Nephron progenitor cell (in vitro differentiated cells): ENCODE measurements around the gene KMT2D.

Experiments
- DNase-seq: peaks from one replicate; pipeline ENCODE4 v3.0.0; 2021
- H3K27ac Mint-ChIP-seq: 2 replicates; pipeline ENCODE4 v1.8.0; 2021; ENCODE audit warnings: mild to moderate bottlenecking, moderate library complexity, mixed read lengths
- H3K27me3 Mint-ChIP-seq: 2 replicates; pipeline ENCODE4 v1.8.0; 2021; ENCODE audit warnings: mild to moderate bottlenecking, low read depth, mixed read lengths; ENCODE audit not compliant: poor library complexity
- H3K36me3 Mint-ChIP-seq: 2 replicates; pipeline ENCODE4 v1.8.0; 2021; ENCODE audit warnings: low read depth, mixed read lengths
- H3K4me1 Mint-ChIP-seq: 2 replicates; pipeline ENCODE4 v1.8.0; 2021; ENCODE audit warnings: mixed read lengths
- H3K4me3 Mint-ChIP-seq: 2 replicates; pipeline ENCODE4 v1.8.0; 2021; ENCODE audit warnings: mild to moderate bottlenecking, moderate library complexity, mixed read lengths
- H3K9me3 Mint-ChIP-seq: 2 replicates; pipeline ENCODE4 v1.8.0; 2021; ENCODE audit warnings: mild to moderate bottlenecking, moderate library complexity, mixed read lengths
- TF ChIP-seq, protein P1 (sequence below): fragments of 200-600 bp; sonication (generic); IDR thresholded peaks from 2 replicates; pipeline ENCODE4 v1.5.0; 2021; ENCODE audit warnings: antibody characterized with exemption

KMT2D gene

DNA sequence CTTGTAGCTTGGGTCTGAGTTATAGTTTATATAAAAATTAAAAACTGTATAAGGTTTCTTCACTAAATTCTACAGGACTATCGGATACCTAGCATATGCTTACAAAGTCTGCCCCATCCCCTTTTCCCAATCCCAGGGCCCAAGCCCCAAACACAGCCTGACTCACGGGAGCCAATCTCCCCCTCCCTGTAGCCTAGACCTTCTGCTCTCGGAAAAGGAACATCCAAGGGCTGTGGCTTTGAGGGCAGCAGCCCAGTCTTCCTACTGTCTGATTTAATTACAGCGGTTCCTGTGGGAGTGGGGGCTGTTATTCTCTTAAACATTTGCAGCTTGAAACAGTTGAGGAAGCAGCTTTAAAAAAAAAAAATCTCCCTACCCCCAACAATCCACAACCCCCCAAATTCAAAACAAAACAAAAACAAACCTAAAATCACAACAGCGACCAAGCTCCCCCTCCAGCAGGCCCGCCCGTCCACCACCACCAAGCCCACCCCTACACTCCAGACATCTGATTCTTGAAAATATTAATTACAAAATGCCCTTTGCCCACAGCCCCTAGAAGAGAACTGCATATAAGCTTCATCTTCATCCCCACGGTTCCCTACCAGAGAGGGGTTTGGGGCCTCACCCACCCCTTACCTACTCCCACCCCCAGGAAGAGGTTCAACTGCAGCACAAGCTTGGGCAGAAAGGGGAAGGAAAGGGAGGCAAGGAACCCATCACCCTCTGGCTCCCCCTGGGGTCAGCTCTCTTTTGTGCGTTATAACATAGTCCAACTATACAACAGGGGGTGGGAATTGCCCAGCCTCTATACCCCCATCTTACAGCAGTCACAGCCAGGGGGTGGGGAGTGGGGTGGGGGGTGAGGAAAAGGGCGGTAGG, 40.9 kb downstream of the KMT2D start:
- H3K4me1 Mint-ChIP-seq, result peaks cover 34% of the 10 kb centered on the region
- TF ChIP-seq, protein P1, sequence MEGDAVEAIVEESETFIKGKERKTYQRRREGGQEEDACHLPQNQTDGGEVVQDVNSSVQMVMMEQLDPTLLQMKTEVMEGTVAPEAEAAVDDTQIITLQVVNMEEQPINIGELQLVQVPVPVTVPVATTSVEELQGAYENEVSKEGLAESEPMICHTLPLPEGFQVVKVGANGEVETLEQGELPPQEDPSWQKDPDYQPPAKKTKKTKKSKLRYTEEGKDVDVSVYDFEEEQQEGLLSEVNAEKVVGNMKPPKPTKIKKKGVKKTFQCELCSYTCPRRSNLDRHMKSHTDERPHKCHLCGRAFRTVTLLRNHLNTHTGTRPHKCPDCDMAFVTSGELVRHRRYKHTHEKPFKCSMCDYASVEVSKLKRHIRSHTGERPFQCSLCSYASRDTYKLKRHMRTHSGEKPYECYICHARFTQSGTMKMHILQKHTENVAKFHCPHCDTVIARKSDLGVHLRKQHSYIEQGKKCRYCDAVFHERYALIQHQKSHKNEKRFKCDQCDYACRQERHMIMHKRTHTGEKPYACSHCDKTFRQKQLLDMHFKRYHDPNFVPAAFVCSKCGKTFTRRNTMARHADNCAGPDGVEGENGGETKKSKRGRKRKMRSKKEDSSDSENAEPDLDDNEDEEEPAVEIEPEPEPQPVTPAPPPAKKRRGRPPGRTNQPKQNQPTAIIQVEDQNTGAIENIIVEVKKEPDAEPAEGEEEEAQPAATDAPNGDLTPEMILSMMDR, result no peak
- H3K36me3 Mint-ChIP-seq, result peaks cover 37% of the 10 kb centered on the region
- DNase-seq, result peak; percentile 36
- H3K9me3 Mint-ChIP-seq, result no peaks in the 10 kb centered on the region
- H3K27ac Mint-ChIP-seq, result peak overlapping the region; percentile 98
- H3K27me3 Mint-ChIP-seq, result peaks cover 3% of the 10 kb centered on the region
- peak overlapping the region; percentile 92 for H3K4me3 Mint-ChIP-seq

DNA sequence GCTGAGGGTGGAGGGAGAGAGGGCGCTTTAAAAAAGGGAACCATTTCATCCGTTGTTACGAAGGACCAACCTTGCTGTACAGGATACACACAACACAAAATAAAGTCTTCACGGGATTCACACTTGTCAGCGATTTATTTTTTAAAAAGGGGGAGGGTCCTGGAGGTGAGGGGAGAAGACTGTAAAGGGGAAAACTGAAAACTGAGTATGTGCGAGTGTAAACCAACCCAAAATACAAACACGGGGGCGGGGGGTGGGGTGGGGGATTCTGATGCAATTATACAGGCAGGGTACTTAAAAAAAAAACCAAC, 41.5 kb downstream of the KMT2D start:
- peaks cover 3% of the 10 kb centered on the region for H3K27me3 Mint-ChIP-seq
- TF ChIP-seq, protein P1, result no peak
- H3K27ac Mint-ChIP-seq, result peak overlapping the region; percentile 94
- no peak for DNase-seq
- H3K4me1 Mint-ChIP-seq, result peaks cover 34% of the 10 kb centered on the region
- H3K9me3 Mint-ChIP-seq, result no peaks in the 10 kb centered on the region
- H3K4me3 Mint-ChIP-seq, result peak overlapping the region; percentile 92
- peaks cover 31% of the 10 kb centered on the region for H3K36me3 Mint-ChIP-seq

DNA sequence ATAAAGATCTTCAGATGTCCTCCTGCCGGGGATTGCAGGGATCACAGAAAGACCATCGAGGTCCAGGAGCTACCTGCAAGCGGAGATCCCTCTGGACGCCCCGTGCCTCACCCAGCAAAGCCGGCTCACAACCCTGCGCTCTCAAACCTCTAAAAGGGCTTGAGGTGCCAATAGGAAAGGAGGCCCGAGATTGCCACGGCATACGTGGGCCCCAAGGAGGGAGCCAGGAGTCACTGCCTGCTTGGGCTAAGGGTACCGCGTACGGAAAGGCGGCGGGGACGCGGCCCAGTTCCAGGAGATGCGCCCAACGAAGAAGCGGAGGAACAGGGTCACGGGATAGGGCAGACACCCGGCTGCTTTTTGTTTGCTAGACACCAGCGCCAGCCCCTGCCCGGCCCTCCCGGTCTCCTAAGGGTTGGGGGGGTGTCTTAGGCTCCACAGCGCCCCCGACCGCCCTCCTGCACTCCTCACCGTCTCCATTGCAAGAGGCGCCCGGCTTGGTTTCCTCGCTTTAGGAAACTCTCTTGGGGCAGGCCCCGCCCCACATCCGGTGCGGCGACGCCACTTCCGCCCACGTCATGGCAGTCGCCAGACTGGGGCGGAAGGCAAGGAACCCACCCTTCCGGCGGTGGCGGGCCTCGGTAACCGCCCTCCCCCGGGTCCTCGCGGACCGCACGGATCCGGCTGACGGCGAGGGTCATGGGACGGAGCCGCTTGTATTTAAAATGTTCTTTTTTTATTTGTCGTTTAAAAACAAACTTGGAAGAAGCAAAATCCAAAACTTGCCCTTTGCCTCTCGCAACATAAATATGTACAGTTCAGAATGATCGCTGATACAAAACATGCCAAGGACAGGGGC, 42.1 kb downstream of the KMT2D start, which contains the start of gene PRKAG1:
PRKAG1 (minus strand) TSS at position 516 of the 859 bp plus-strand sequence; CDS start at position 480, 36 bp downstream.
- Mint-ChIP-seq H3K9me3 (no peaks in the 10 kb centered on the region), H3K4me3 (peak within 1 kb of the TSS; percentile 92), H3K4me1 (peaks cover 34% of the 10 kb centered on the region), H3K27me3 (peaks cover 3% of the 10 kb centered on the region), H3K36me3 (peaks cover 28% of the 10 kb centered on the region), H3K27ac (peak within 1 kb of the TSS; percentile 98)
- DNase-seq, result peak; percentile 94
- TF ChIP-seq, protein P1, result peak; percentile 41

DNA sequence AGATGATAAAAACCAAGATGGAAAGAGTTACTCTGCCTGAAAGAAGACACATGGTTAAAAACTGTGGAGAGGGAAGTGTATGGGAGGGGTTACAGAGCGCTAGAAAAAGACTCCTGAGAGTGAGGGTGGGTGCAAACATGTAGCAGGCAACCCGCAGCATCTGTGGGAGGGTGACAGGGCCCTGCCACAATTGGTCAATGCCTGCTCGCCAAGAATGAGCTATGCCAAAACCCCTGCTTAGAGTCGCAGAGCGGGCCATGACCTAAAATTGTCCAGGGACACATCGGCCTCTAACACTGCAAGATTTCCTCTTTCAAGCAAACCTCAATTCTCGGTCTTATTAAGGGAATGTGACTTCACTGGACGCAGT, 42.7 kb downstream of the KMT2D start:
- H3K27me3 Mint-ChIP-seq, result peaks cover 3% of the 10 kb centered on the region
- TF ChIP-seq, protein P1, result no peak
- no peak for DNase-seq
- peak overlapping the region; percentile 94 for H3K27ac Mint-ChIP-seq
- H3K4me1 Mint-ChIP-seq, result peaks cover 34% of the 10 kb centered on the region
- peaks cover 23% of the 10 kb centered on the region for H3K36me3 Mint-ChIP-seq
- no peaks in the 10 kb centered on the region for H3K9me3 Mint-ChIP-seq
- peak overlapping the region; percentile 92 for H3K4me3 Mint-ChIP-seq

DNA sequence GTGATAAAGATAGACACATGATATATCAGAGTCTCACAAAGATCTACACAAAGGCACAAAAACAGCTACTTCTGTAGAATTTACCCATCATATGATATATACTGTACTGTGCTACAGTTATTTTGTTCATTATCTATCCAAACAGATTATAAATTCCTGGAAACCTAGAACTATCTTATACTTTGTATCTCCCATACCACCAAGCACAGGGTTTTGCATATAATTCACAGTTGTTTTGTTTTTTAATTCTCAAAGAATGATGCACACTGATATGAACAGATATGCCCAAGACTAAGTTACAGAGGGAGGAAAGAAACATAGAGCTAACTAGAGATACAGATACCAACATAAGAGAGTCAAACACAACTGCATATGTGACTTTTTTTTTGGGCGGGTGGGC, 45.4 kb downstream of the KMT2D start:
- TF ChIP-seq, protein P1, result no peak
- H3K27ac Mint-ChIP-seq, result no peak overlapping the region
- H3K36me3 Mint-ChIP-seq, result peaks cover 25% of the 10 kb centered on the region
- H3K9me3 Mint-ChIP-seq, result no peaks in the 10 kb centered on the region
- no peak overlapping the region for H3K4me3 Mint-ChIP-seq
- H3K4me1 Mint-ChIP-seq, result peaks cover 34% of the 10 kb centered on the region
- no peak for DNase-seq
- peaks cover 3% of the 10 kb centered on the region for H3K27me3 Mint-ChIP-seq
